Hematopoietic multipotent progenitor cell treated with erythropoietin and hydrocortisone succinate and interleukin-3 and kit ligand, for 8 days (in vitro differentiated cells): Measurements from ENCODE around the gene TEX55.
"Not testable (repeated sequence)": the region's sequence is repeated elsewhere in the genome, so short reads cannot be mapped to it uniquely, and the experiment has no call there.

ENCODE experiments used
- DNase-seq: peaks from one replicate; pipeline ENCODE4 v3.0.0-alpha.2; 2015

TEX55 gene

GRCh38 chr3:119145500-119146167 lies at the start of gene TEX55:
TEX55 (plus strand) TSS chr3:119146165; CDS start chr3:119146190, 25 bp downstream.
- DNase-seq = peak; percentile 54

GRCh38 chr3:119098003-119098402 lies 48.0 kb upstream of the TEX55 start:
- DNase-seq = no peak

- DNase-seq = peak; percentile 48
These were observed 47.2 kb upstream of the TEX55 start for GRCh38 chr3:119098619-119099222.

GRCh38 chr3:119099785-119100184 lies 46.2 kb upstream of the TEX55 start:
- DNase-seq = no peak

GRCh38 chr3:119104031-119104430 lies 41.9 kb upstream of the TEX55 start:
- DNase-seq = no peak

GRCh38 chr3:119118330-119118729 lies 27.6 kb upstream of the TEX55 start:
- not testable (repeated sequence) for DNase-seq

GRCh38 chr3:119120480-119120879 lies 25.5 kb upstream of the TEX55 start:
- DNase-seq = no peak

GRCh38 chr3:119122350-119122749 lies 23.6 kb upstream of the TEX55 start:
- no peak for DNase-seq

- no peak for DNase-seq
These were observed 20.6 kb upstream of the TEX55 start for GRCh38 chr3:119125342-119125741.

- DNase-seq = no peak
These were observed 20.0 kb upstream of the TEX55 start for GRCh38 chr3:119125742-119126504.

- DNase-seq = not testable (repeated sequence)
These were observed 15.7 kb upstream of the TEX55 start for GRCh38 chr3:119130291-119130690.

GRCh38 chr3:119132291-119132690 lies 13.7 kb upstream of the TEX55 start:
- DNase-seq = not testable (repeated sequence)

- not testable (repeated sequence) for DNase-seq
These were observed 6.6 kb upstream of the TEX55 start for GRCh38 chr3:119139360-119139759.

- no peak for DNase-seq
These were observed 5.5 kb upstream of the TEX55 start for GRCh38 chr3:119140466-119140865.

- no peak for DNase-seq
These were observed 851 bp upstream of the TEX55 start for GRCh38 chr3:119145128-119145499.

- no peak for DNase-seq
These were observed 812 bp downstream of the TEX55 start for GRCh38 chr3:119146578-119147375.

- DNase-seq = no peak
These were observed 1.5 kb downstream of the TEX55 start for GRCh38 chr3:119147494-119147893.

- DNase-seq = no peak
These were observed 2.7 kb downstream of the TEX55 start for GRCh38 chr3:119148493-119149180.

GRCh38 chr3:119149484-119149883 lies 3.5 kb downstream of the TEX55 start:
- DNase-seq = no peak

GRCh38 chr3:119156868-119157267 lies 10.9 kb downstream of the TEX55 start:
- DNase-seq = no peak

- DNase-seq = no peak
These were observed 12.0 kb downstream of the TEX55 start for GRCh38 chr3:119157971-119158370.

GRCh38 chr3:119160361-119160760 lies 14.4 kb downstream of the TEX55 start:
- no peak for DNase-seq

GRCh38 chr3:119160815-119161214 lies 14.8 kb downstream of the TEX55 start:
- DNase-seq = no peak
